SKM-1 treated with dmso at 0.1 percent for 144 hours (cell line): ENCODE data around the gene TUBB1.
"Not testable (repeated sequence)": the region's sequence is repeated elsewhere in the genome, so short reads cannot be mapped to it uniquely, and the experiment has no call there.

Source experiments
- DNase-seq: peaks from one replicate; lab custom pipeline; 2025; ENCODE audit not compliant: unreplicated experiment; lab: John Stamatoyannopoulos, UW

Gene TUBB1

GRCh38 chr20:59019217-59019616 is at the start of gene TUBB1:
TUBB1 (plus strand) TSS chr20:59019429; CDS start chr20:59019523, 94 bp downstream.
- no peak for DNase-seq

DNA sequence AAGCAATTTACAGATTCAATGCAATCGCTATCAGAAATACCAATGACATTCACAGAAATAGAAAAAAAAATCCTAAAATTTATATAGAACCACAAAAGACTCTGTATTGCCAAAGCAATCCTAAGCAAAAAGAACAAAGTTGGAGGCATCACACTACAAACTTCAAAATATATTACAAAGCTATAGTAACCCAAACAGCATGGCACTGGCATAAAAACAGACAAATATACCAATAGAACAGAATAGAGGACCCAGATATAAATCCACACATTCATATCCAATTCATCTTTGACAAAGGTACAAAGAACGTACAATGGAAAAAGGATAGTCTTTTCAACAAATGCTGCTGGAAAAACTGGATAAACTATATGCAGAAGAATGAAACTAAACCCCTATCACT is 49.8 kb upstream of the TUBB1 start:
- DNase-seq, result no peak

GRCh38 chr20:58970146-58970545 is 49.1 kb upstream of the TUBB1 start:
- no peak for DNase-seq

- DNase-seq, result no peak
Measured at GRCh38 chr20:58971429-58971828, 47.8 kb upstream of the TUBB1 start.

GRCh38 chr20:58973179-58973578 is 46.0 kb upstream of the TUBB1 start:
- DNase-seq, result no peak

DNA sequence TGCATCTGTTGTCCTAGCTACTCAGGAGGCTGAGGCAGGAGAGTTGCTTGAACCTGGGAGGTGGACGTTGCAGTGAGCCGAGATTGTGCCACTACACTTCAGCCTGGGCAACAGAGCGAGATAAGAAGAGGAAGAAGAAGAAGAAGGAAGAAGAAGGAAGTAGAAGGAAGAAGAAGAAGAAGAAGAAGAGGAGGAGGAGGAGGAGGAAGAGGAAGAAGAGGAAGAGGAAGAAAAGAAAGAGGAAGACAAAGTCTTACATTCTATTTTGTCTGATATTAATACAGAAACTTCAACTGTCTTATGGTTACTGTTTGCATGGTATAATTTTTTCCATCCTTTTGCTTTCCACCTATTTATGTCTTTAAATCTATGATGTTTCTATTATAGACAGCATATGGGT is 45.4 kb upstream of the TUBB1 start:
- DNase-seq, result peak; percentile 65

- no peak for DNase-seq
Measured at GRCh38 chr20:58975353-58975752, 43.9 kb upstream of the TUBB1 start.

- DNase-seq, result no peak
Measured at GRCh38 chr20:58976061-58976730, 43.0 kb upstream of the TUBB1 start.

- DNase-seq, result no peak
Measured at GRCh38 chr20:58978351-58979190, 40.7 kb upstream of the TUBB1 start.

GRCh38 chr20:58980711-58981627 is 38.3 kb upstream of the TUBB1 start, which contains the start of gene NELFCD:
NELFCD (plus strand) TSS chr20:58981256; CDS start chr20:58981310, 54 bp downstream.
- peak; percentile 70 for DNase-seq

DNA sequence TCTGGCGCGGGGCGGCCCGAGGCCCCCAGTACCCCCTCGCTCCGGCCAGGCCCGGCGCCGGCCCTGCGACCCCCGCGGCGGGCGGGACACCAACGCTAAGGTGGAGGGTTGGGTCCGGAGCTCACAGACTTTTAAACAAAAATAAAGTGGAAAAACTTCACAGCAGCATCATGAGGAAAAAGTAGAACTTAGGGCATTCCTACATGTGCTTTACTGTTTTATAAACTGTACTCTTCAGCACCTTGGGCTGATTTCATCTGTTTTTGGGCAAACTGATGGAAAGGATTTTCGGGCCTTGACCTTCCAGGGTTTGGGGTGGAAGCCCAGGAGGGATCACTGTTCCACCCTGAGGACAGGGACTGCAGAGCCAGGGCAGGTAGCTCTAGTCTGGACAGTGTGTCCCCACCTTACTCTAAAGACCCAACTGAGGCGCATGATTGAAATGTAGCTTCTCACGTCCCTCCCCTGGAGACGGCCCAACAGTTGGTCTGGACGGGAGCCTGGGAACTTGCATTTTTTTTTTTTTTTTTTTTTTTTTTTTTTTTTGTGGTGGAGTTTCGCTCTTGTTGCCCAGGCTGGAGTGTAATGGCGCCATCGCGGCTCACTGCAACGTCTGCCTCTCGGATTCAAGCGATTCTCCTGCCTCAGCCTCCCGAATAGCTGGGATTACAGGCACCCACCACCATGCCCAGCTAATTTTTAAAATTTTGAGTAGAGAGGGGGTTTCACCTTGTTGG is 37.4 kb upstream of the TUBB1 start:
- DNase-seq, result no peak

GRCh38 chr20:58982406-58983114 is 36.7 kb upstream of the TUBB1 start:
- DNase-seq, result no peak

- not testable (repeated sequence) for DNase-seq
Measured at GRCh38 chr20:58983115-58983468, 36.1 kb upstream of the TUBB1 start.

GRCh38 chr20:58984691-58985090 is 34.5 kb upstream of the TUBB1 start:
- no peak for DNase-seq

- DNase-seq, result no peak
Measured at GRCh38 chr20:58985656-58986055, 33.6 kb upstream of the TUBB1 start.

DNA sequence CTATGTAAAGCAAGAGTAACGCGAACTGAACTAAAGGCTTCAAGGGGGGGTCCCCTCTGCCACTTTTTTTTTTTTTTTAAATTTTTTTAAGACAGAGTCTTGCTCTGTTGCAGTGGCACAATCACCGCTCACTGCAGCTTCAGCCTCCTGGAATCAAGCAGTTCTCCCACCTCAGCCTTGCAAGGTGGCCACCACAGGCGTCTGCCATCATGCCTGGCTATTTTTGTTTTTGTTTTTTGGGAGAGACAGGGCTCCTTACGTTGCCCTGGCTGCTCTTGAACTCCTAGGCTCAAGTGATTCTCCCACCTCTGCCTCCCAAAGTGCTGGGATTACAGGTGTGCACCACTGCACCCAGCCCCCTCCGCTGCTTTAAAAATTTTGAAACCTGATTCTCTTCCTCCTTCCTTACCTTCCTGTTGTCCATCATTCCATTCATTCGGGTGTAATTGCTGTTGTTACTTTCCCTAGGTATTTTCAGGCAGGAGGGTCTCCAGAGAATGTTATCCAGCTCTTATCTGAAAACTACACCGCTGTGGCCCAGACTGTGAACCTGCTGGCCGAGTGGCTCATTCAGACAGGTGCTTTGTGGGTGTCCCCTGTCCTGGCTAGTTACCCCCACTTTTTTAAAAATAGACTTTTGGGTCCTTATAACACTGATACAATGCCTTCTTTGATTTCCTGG is 32.8 kb upstream of the TUBB1 start:
- DNase-seq, result no peak

GRCh38 chr20:58986968-58987517 is 32.2 kb upstream of the TUBB1 start:
- DNase-seq, result no peak

GRCh38 chr20:58987790-58988564 is 31.3 kb upstream of the TUBB1 start:
- no peak for DNase-seq

DNA sequence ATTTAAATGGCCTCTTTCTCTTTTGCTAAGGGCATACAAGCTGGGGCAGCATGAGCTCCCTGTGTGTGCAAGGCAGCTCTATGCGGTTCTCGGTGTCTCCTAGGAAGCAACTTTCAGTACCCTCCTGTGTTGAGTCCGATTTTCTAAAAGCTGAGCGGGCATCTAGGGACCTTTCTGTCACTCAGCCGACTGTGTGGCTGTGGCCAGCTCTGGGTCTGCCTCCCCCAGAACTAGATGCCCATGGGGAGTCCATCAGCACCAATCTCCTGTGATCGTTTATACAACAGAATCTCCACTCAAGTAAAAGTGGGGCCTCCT is 30.7 kb upstream of the TUBB1 start:
- no peak for DNase-seq
